Osteocyte (in vitro differentiated cells): ENCODE data around the gene ADRA2B. TPM values are rescaled to one million over a fixed set of nuclear protein-coding genes. Genes with fewer than 3 reads are reported as not detected.
A peak's percentile ranks its signal among the peaks of the same experiment; 100 is the strongest.
"Not testable (repeated sequence)": the region's sequence is repeated elsewhere in the genome, so short reads cannot be mapped to it uniquely, and the experiment has no call there.

Experiments used
- DNase-seq: peaks from one replicate; pipeline ENCODE4 v3.0.0; 2021; ENCODE audit warnings: mixed read lengths; ENCODE audit not compliant: unreplicated experiment; ENCODE audit errors: extremely low spot score
- H3K27ac Mint-ChIP-seq: one replicate; pipeline ENCODE4 v1.8.0; 2021; ENCODE audit warnings: mild to moderate bottlenecking, mixed read lengths; ENCODE audit not compliant: unreplicated experiment
- H3K27me3 Mint-ChIP-seq: one replicate; pipeline ENCODE4 v1.8.0; 2021; ENCODE audit warnings: mixed read lengths; ENCODE audit not compliant: unreplicated experiment
- H3K36me3 Mint-ChIP-seq: one replicate; pipeline ENCODE4 v1.8.0; 2021; ENCODE audit warnings: mixed read lengths; ENCODE audit not compliant: unreplicated experiment
- H3K4me1 Mint-ChIP-seq: one replicate; pipeline ENCODE4 v1.8.0; 2021; ENCODE audit warnings: mixed read lengths; ENCODE audit not compliant: unreplicated experiment
- H3K4me3 Mint-ChIP-seq: one replicate; pipeline ENCODE4 v1.8.0; 2021; ENCODE audit warnings: mild to moderate bottlenecking, moderate library complexity, mixed read lengths; ENCODE audit not compliant: unreplicated experiment
- H3K9me3 Mint-ChIP-seq: one replicate; pipeline ENCODE4 v1.8.0; 2021; ENCODE audit warnings: mixed read lengths; ENCODE audit not compliant: unreplicated experiment
- total RNA-seq: library from RNA; stranded (reverse); gene quantifications from 2 replicates; pipeline ENCODE4 v1.2.1, GENCODE V29; 2021
- TF ChIP-seq, protein P1 (sequence below): fragments of 200-600 bp; sonication (generic); IDR thresholded peaks from 2 replicates; pipeline ENCODE4 v1.5.0; 2021; ENCODE audit warnings: antibody characterized with exemption, mild to moderate bottlenecking, moderate library complexity

Gene ADRA2B
- total RNA-seq, 1 donor from 2014 or later: not detected

DNA sequence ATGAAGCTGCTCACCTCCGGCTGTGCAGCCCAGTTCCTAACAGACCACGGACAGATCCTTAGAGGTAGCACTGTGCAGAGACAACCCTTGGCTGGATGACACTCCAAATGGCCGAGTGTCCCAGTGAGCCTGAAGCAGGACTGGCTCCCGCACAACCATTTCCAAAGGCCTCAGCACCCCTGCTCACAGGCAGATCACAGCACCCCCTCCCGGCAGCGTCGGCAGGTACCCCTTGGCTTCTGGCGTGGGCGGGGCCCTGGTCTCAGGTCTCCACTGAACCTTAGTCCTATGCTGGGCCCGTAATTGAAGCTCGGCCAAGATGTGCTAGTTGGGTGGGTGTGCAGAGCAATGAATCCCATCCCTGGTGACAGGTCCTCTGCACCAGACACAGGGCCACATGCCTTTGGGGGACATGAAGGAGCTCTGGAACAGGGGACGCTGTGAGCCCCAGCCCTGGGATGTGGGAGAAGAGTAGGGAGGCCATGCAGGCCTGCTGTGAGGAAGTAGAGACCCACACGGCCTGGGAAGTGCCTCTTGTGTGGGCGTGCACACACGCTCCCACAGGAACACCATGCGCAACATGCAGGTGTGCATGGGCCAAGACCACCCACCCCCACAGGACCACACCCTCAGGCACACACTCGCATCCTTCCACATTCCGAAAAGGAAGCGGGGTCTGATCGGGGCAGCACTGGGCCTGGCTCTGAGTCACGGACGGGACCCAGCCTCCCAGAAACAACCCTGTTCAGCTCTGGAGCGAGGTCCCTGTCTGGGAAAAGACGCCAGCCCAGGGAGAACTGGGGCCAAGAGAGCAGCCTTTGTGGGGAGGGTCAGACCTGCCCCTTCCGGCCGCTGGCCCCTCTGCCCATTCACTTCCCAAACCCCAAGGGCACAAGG, 26.1 kb upstream of the ADRA2B start:
- no peaks in the 10 kb centered on the region for H3K27me3 Mint-ChIP-seq
- no peak overlapping the region for H3K27ac Mint-ChIP-seq
- no peaks in the 10 kb centered on the region for H3K4me1 Mint-ChIP-seq
- TF ChIP-seq, protein P1, sequence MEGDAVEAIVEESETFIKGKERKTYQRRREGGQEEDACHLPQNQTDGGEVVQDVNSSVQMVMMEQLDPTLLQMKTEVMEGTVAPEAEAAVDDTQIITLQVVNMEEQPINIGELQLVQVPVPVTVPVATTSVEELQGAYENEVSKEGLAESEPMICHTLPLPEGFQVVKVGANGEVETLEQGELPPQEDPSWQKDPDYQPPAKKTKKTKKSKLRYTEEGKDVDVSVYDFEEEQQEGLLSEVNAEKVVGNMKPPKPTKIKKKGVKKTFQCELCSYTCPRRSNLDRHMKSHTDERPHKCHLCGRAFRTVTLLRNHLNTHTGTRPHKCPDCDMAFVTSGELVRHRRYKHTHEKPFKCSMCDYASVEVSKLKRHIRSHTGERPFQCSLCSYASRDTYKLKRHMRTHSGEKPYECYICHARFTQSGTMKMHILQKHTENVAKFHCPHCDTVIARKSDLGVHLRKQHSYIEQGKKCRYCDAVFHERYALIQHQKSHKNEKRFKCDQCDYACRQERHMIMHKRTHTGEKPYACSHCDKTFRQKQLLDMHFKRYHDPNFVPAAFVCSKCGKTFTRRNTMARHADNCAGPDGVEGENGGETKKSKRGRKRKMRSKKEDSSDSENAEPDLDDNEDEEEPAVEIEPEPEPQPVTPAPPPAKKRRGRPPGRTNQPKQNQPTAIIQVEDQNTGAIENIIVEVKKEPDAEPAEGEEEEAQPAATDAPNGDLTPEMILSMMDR: no peak
- no peaks in the 10 kb centered on the region for H3K36me3 Mint-ChIP-seq
- no peak overlapping the region for H3K4me3 Mint-ChIP-seq
- no peak for DNase-seq
- H3K9me3 Mint-ChIP-seq: no peaks in the 10 kb centered on the region

DNA sequence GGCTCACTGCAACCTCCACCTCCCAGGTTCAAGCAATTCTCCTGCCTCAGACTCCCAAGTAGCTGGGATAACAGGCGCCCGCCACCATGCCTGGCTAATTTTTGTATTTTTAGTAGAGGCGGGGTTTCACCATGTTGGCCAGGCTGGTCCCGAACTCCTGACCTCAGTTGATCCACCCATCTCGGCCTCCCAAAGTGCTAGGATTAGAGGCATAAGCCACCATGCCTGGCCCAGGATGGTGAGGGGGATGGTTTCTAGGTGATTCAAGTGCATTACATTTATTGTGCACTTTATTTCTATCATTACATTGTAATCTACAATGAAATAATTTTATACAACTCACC, 25.2 kb upstream of the ADRA2B start:
- H3K36me3 Mint-ChIP-seq, H3K4me1 Mint-ChIP-seq, H3K27ac Mint-ChIP-seq, H3K27me3 Mint-ChIP-seq, H3K9me3 Mint-ChIP-seq, H3K4me3 Mint-ChIP-seq, DNase-seq: not testable (repeated sequence)

DNA sequence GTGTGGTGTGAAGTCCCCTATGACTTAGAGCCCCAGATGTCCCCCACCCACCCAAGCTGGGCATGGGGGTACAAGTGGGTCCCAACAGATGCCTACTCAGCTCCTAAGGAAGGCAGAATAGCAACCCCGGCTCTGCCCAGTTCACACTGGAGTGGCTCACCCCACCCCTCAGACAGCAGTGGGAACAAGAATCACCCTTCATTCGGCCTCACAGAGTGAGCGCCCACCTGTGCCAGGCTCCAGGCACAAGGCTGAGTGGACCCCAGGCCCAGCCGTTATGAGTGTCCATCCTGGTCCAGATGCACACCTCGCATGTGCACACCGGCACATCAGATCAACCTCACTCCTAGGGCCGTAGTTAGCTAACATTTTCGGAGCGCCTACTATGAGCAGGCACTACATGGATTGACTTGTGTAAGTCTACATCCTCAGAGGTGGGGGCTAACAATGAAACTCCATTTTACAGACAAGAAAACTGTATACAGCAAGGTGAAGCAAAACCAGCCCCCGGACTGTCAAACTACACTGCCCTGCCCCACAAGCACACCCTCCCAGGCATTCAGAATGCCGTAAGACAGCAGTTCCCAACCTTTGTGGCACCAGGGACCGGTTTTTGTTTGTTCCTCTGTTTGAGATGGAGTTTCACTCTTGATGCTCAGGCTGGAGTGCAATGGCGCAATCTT, 24.7 kb upstream of the ADRA2B start:
- Mint-ChIP-seq H3K9me3 (no peaks in the 10 kb centered on the region), H3K4me1 (no peaks in the 10 kb centered on the region), H3K4me3 (no peak overlapping the region), H3K27me3 (peaks cover 4% of the 10 kb centered on the region), H3K27ac (no peak overlapping the region), H3K36me3 (no peaks in the 10 kb centered on the region)
- no peak for DNase-seq
- TF ChIP-seq, protein P1: no peak

DNA sequence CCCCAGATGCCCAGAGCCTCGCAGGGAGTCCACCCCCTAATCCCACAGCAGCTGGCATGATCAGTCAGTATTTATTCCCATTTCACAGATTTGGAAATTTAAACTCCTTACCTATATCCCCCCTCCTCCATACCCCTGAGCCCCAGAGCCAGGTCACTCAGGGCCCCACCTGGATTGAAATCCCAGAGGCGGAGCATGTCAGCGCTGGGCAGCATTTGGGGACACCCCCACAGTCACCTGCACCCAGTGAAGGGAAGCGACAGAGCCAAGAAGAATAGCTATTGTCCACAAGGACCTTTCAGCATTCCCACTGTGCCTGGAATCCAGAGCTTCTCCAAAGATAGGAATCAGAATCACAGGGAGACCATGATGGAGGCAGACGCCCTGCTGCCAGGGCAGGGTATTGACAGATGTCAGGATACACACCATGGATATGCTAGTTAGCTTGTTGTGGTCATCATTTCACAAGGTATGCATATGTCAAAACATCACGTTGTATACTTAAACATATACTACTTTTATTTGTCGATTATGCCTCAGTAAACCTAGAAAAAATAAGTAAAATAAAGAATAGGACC, 22.9 kb upstream of the ADRA2B start:
- TF ChIP-seq, protein P1: no peak
- Mint-ChIP-seq H3K36me3 (no peaks in the 10 kb centered on the region), H3K9me3 (no peaks in the 10 kb centered on the region), H3K4me1 (no peaks in the 10 kb centered on the region), H3K27me3 (peaks cover 18% of the 10 kb centered on the region), H3K4me3 (no peak overlapping the region), H3K27ac (no peak overlapping the region)
- no peak for DNase-seq

DNA sequence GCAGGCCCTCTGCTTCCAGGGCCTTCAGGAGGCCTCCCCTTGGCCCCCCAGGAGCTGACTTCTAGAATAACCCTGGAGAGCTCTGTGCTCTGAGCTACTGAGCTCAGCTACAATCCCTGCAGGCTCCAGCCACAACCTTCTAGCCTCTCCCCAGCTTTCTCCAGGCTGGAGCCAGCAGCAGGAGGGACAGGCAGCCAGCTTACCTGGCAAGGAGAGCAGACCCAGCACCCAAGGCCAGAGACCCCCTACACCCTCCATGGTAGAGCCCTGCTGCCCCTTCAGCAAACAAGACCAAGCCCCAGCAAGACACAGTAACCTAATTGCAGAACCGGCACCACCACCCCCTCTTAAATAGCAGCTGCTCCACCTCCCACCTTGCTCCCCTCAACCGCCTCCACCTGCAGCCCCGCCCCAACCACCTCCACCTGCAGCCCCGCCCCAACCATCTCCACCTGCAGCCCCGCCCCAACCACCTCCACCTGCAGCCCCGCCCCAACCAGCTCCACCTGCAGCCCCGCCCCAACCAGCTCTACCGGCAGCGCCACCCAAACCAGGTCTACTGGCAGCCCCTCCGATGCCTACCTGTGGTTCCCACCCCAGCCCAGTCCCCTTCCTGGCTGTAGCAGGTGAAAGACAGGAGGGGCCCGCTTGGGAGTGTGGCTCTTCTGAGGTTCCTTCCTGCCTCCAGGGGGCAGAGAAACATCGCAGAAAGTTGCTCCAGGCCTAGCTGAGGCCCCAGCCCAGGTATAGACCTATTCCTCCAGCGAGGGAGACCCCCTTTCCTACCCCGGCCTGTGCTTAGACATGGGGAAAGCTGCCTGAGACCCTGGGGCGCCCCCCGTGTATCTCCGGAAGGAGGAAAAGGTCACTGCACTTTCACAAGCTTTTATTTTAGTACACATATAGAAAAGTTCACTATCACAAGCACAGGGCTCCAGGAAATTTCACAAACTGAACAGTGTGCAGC, 22.1 kb upstream of the ADRA2B start, which contains the start of gene ASTL:
TSS of gene ASTL (minus strand) at position 324 of the 967 bp plus-strand sequence. CDS start at position 258, 66 bp downstream.
- Mint-ChIP-seq H3K27ac (no peak within 1 kb of the TSS), H3K36me3 (no peaks in the 10 kb centered on the region), H3K9me3 (no peaks in the 10 kb centered on the region), H3K27me3 (peaks cover 18% of the 10 kb centered on the region), H3K4me1 (no peaks in the 10 kb centered on the region), H3K4me3 (no peak within 1 kb of the TSS)
- no peak for DNase-seq
- TF ChIP-seq, protein P1: peak; percentile 59
